Mesodermal cell (in vitro differentiated cells): ENCODE data around the gene LRRC8D.
A peak's percentile ranks its signal among the peaks of the same experiment; 100 is the strongest.

Experiments
- H3K27ac ChIP-seq: 2 replicates; pipeline ENCODE4 v1.7.0; 2013; ENCODE audit warnings: mild to moderate bottlenecking, low read depth, low read length, moderate library complexity; ENCODE audit not compliant: severe bottlenecking
- H3K36me3 ChIP-seq: 2 replicates; pipeline ENCODE4 v1.7.1; 2013; ENCODE audit warnings: mild to moderate bottlenecking, low read length, moderate library complexity; ENCODE audit not compliant: control insufficient read depth, insufficient read depth
- H3K4me1 ChIP-seq: one replicate; pipeline ENCODE4 v1.7.1; 2013; ENCODE audit warnings: mild to moderate bottlenecking, low read length; ENCODE audit not compliant: insufficient read depth, control insufficient read depth, poor library complexity, severe bottlenecking
- H3K4me3 ChIP-seq: 2 replicates; pipeline ENCODE4 v1.7.0; 2013; ENCODE audit warnings: low read length, control low read depth, mild to moderate bottlenecking; ENCODE audit not compliant: insufficient read depth, poor library complexity, severe bottlenecking; ENCODE audit errors: extremely low read depth
- H3K9me3 ChIP-seq: 2 replicates; pipeline ENCODE4 v1.7.1; 2013; ENCODE audit warnings: mild to moderate bottlenecking, low read length, moderate library complexity; ENCODE audit not compliant: control insufficient read depth
- WGBS, 2 experiments: methylation state at CpG; one replicate each; pipeline ENCODE4 v1.1.5; 2013; ENCODE audit warnings: missing lambda C conversion rate in 2 of 2; ENCODE audit not compliant: insufficient coverage in 2 of 2; 5-methylcytosine and 5-hydroxymethylcytosine counted together

Gene LRRC8D

DNA sequence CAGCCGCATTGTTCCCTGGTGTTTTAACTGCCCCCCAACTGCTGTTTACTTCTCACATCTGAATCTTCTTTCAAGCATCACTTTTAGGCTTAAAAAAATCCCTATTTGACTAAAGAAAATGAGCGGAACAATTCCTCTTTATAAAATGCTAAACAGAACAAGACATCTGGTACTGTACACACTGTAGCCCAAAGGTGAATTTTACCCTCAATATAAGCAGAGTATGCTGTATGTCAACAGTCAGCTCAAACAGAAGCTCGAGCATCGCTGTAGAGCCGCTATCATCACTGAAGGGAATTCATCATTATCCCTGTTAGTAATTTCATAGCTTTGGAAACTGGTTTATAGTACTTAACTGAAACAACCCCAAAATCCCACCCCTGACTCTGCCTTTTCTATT is 85.3 kb downstream of the LRRC8D start:
- peak overlapping the region; percentile 93 for H3K27ac ChIP-seq
- peaks cover 55% of the 10 kb centered on the region for H3K4me1 ChIP-seq
- no peaks in the 10 kb centered on the region for H3K36me3 ChIP-seq
- WGBS, 2 experiments = 90 to 97% methylated on average over 3 to 4 of the region's 5 CpGs
- no peak overlapping the region for H3K4me3 ChIP-seq
- H3K9me3 ChIP-seq = no peaks in the 10 kb centered on the region

DNA sequence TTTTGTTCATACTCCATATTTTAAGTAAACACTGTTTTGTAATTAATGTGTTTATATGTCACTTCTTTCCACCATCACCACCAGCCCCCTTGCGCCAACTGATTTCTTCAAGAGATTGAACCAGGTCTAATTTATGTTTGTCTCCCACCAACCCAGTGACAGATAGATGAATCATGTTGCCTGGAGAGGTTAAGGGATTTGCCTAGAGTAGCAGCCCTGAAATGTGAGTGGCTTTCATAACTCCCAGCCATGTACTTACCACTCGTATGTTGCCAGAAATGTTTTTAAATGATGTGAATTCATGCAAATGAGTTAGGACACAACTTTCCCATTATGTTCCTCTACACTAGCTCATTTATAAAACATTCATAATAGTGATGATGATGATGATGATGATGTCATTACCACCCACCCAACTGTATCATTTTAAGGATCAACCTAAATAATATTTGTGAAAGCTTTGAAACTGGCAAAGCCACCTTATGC is 86.9 kb downstream of the LRRC8D start:
- Histone ChIP-seq H3K4me1 (peaks cover 67% of the 10 kb centered on the region), H3K4me3 (no peak overlapping the region), H3K36me3 (no peaks in the 10 kb centered on the region), H3K9me3 (no peaks in the 10 kb centered on the region), H3K27ac (peak overlapping the region; percentile 93)
- WGBS, 2 experiments = no CpG with 5 or more reads among the region's 2 CpGs

DNA sequence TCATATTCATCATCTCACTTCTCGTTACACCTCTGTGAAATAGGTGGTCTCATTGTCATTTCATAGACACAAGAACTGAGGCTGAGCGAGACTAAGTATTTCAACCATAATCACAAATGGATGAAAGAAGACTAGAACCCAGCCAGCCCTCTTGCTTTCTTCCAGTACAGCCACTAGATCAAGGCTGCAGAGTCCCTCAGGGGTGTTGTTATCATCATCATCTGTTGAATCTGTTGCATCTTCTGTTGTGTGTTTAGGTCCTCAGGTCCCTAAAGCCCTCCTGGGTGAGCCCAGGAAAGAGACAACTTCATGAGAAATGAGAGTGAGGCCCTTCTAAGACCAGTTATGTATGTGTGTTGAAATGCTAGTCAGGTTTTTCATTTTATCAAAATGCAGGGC is 87.4 kb downstream of the LRRC8D start:
- H3K36me3 ChIP-seq = no peaks in the 10 kb centered on the region
- no peak overlapping the region for H3K4me3 ChIP-seq
- no peaks in the 10 kb centered on the region for H3K9me3 ChIP-seq
- peaks cover 67% of the 10 kb centered on the region for H3K4me1 ChIP-seq
- WGBS, 2 experiments = no CpG with 5 or more reads among the region's 2 CpGs
- peak overlapping the region; percentile 73 for H3K27ac ChIP-seq

DNA sequence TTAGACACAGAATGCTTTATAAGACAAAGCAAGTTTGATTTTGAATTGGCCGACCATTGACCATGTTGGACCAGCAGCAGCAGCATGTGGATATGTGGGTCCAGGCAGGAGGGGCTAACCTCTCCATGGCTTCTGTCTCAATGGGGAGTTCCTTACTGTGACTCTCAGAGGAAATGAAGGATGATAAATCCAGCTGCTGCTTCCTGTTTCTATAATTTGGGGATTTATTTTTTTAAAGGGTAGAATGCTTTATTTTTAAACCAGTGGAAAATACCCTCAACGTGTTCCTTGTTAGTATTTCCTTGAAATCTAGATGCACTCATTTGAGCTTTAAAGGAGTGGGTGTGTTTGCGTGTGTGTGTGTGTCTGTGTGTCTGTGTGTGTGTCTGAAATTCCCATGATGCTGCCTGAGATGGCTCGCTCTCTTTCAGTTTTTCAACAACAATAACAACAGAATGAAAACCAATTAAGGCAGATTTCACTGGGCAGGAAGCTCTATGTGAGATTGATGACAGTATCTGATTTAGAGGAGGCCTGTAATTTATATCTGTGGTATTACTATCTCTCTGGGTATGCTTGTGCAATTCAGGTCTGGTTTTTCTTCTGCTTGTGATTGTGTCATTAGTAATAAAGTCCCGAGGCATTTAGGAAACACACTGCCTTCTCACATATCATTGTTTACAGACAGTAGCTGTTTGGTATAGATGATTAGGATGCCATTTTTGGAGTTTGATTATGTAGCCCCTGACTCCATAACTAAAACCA is 88.0 kb downstream of the LRRC8D start:
- Histone ChIP-seq H3K4me3 (no peak overlapping the region), H3K27ac (peak overlapping the region; percentile 73), H3K4me1 (peaks cover 67% of the 10 kb centered on the region), H3K36me3 (no peaks in the 10 kb centered on the region), H3K9me3 (no peaks in the 10 kb centered on the region)
- WGBS, 2 experiments = 80 to 100% methylated on average over 1 of the region's 5 CpGs

DNA sequence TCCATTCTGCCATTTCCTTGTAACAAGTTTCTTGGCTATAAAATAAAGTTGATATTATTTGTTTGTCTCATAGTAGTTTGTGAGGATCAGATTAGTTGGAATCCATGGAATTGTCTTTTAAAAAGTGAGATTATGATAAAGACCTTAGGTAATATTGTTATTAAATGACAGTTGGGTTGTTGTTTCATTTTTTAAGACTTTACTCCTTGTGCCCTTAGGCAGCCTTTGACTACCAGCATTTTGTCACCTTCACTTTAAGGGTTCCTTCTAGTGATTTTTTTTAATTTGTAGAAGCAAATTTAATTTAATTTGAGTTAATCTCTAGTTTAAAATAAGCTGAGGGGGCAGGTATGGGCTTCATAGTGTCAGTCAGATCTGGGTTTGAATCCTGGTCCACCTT is 89.4 kb downstream of the LRRC8D start:
- H3K36me3 ChIP-seq = no peaks in the 10 kb centered on the region
- peaks cover 57% of the 10 kb centered on the region for H3K4me1 ChIP-seq
- H3K9me3 ChIP-seq = no peaks in the 10 kb centered on the region
- no peak overlapping the region for H3K4me3 ChIP-seq
- peak overlapping the region; percentile 72 for H3K27ac ChIP-seq

- Histone ChIP-seq H3K4me3 (no peak overlapping the region), H3K9me3 (no peaks in the 10 kb centered on the region), H3K4me1 (peaks cover 54% of the 10 kb centered on the region), H3K27ac (peak overlapping the region; percentile 72), H3K36me3 (no peaks in the 10 kb centered on the region)
- no CpG with 5 or more reads among the region's 2 CpGs for WGBS, 2 experiments
Observed at GRCh38 chr1:89910780-89911179, 89.9 kb downstream of the LRRC8D start.

- H3K4me3 ChIP-seq = no peak overlapping the region
- H3K36me3 ChIP-seq = no peaks in the 10 kb centered on the region
- peak overlapping the region; percentile 72 for H3K27ac ChIP-seq
- peaks cover 48% of the 10 kb centered on the region for H3K4me1 ChIP-seq
- 36 to 49% methylated on average over 6 of the region's 10 CpGs for WGBS, 2 experiments
- no peaks in the 10 kb centered on the region for H3K9me3 ChIP-seq
Observed at GRCh38 chr1:89911191-89911991, 90.6 kb downstream of the LRRC8D start.

DNA sequence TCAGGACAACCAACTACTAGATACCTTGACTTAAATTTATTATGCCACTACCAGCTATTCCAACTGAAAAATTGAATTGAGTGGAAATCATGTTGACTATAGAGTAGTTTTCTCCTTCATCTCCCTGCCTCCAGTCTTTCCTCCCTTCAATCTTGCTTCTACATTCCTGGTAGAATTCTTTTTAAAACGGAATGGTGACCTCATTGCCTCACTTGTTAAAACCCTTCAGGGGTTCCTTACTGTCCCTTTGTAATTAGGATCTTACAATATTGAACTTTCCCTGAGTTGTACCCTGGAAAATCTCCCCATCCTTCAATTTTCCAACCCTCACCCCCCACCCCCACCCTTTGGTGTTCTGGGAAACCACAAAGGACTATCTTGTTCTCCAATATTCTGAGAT is 91.2 kb downstream of the LRRC8D start:
- H3K4me1 ChIP-seq = peaks cover 41% of the 10 kb centered on the region
- 13 to 33% methylated on average over 1 of the region's 1 CpG for WGBS, 2 experiments
- no peaks in the 10 kb centered on the region for H3K9me3 ChIP-seq
- H3K27ac ChIP-seq = peak overlapping the region; percentile 72
- no peaks in the 10 kb centered on the region for H3K36me3 ChIP-seq
- no peak overlapping the region for H3K4me3 ChIP-seq

DNA sequence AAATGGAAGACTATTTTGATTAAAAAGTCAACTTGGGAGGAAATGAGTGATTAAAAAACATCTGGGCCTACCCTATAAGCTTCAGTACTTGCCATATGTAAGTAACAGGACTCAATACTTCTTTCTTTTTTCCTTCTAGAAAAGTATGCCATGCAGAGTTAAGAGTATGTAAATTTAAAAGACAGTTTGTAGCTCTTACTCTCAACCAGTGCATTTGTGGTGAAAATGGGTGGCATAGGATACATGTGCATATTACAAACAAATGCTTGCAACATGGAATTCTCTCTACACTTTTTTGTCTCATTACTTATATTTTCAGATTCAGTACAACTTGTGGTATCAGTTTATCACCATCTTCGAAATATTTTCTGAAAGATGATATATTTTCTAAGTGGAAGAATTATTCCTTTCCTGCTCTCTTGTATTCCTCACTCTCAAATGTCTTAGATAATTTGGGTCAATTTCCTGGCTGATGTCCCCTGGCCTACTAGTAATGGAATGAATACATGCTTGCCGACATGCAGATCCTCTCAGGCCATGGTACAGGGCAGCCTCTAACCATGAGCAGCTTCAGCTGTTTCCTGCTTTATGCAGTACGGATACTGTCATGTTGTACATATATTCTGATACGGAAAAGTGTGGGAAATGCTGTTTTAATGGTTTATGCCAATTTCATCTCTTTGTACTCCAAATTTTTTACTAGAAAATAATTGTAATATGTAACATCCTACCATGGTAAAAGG is 92.7 kb downstream of the LRRC8D start:
- Histone ChIP-seq H3K27ac (no peak overlapping the region), H3K4me3 (no peak overlapping the region), H3K4me1 (peaks cover 29% of the 10 kb centered on the region), H3K36me3 (no peaks in the 10 kb centered on the region), H3K9me3 (no peaks in the 10 kb centered on the region)
- 86 to 100% methylated on average over 1 to 2 of the region's 4 CpGs for WGBS, 2 experiments

- H3K4me3 ChIP-seq = no peak overlapping the region
- WGBS, 2 experiments = 86% methylated on average over 1 of the region's 1 CpG; no CpG with 5 or more reads in 1 of the 2 experiments
- no peaks in the 10 kb centered on the region for H3K36me3 ChIP-seq
- peaks cover 12% of the 10 kb centered on the region for H3K4me1 ChIP-seq
- no peak overlapping the region for H3K27ac ChIP-seq
- H3K9me3 ChIP-seq = no peaks in the 10 kb centered on the region
Observed at GRCh38 chr1:89917353-89917752, 96.5 kb downstream of the LRRC8D start.
